ENCODE measurements around the gene AURKAIP1.
"Not testable (repeated sequence)": the region's sequence is repeated elsewhere in the genome, so short reads cannot be mapped to it uniquely, and the experiment has no call there.

The AURKAIP1 gene

GRCh38 chr1:1385931-1386330, 10.9 kb upstream of the AURKAIP1 start:
- Histone ChIP-seq H3K27me3 (ENCODE audit: insufficient read depth, poor library complexity, severe bottlenecking) (no peaks in the 10 kb centered on the region), H3K4me3 (replicated peaks; ENCODE audit: insufficient read depth, low read length) (no peak overlapping the region)

GRCh38 chr1:1385339-1385738, 10.3 kb upstream of the AURKAIP1 start:
- H3K27ac ChIP-seq (replicated peaks); DNase-seq (ENCODE audit: low read depth in 1 of 2, low spot score in 1 of 2); H3K27me3 ChIP-seq (ENCODE audit: insufficient read depth, poor library complexity, severe bottlenecking); H3K4me3 ChIP-seq (replicated peaks; ENCODE audit: insufficient read depth, low read length): not testable (repeated sequence)
- 0 out of 2 replicates have a peak, but pooled peaks have one; percentile 19 for TF ChIP-seq POLR2AphosphoS5 (IDR thresholded peaks at IDR 0.05; ENCODE audit: low read depth)

More at GRCh38 chr1:1385931-1386330, 10.9 kb upstream of the AURKAIP1 start:
- H3K27ac ChIP-seq (replicated peaks): no peak overlapping the region
- DNase-seq (ENCODE audit: low read depth in 1 of 2, low spot score in 1 of 2): no peak
- TF ChIP-seq GABPA (IDR thresholded peaks at IDR 0.05; ENCODE audit: low read depth) (no peak), POLR2AphosphoS5 (IDR thresholded peaks at IDR 0.05; ENCODE audit: low read depth) (no peak), CTCF (IDR thresholded peaks at IDR 0.05; ENCODE audit: insufficient read depth, low read length) (no peak), SPI1 (IDR thresholded peaks at IDR 0.05; ENCODE audit: borderline replicate concordance, low read depth) (no peak), REST (IDR thresholded peaks at IDR 0.05; ENCODE audit: insufficient replicate concordance, low read depth) (no peak)

GRCh38 chr1:1381294-1381693, 6.3 kb upstream of the AURKAIP1 start:
- TF ChIP-seq SPI1 (IDR thresholded peaks at IDR 0.05; ENCODE audit: borderline replicate concordance, low read depth) (no peak), CTCF (IDR thresholded peaks at IDR 0.05; ENCODE audit: insufficient read depth, low read length) (no peak), GABPA (IDR thresholded peaks at IDR 0.05; ENCODE audit: low read depth) (no peak), POLR2AphosphoS5 (IDR thresholded peaks at IDR 0.05; ENCODE audit: low read depth) (no peak), REST (IDR thresholded peaks at IDR 0.05; ENCODE audit: insufficient replicate concordance, low read depth) (no peak)
- H3K27ac ChIP-seq (replicated peaks): no peak overlapping the region
- DNase-seq (ENCODE audit: low read depth in 1 of 2, low spot score in 1 of 2): no peak

GRCh38 chr1:1380860-1381259, 5.9 kb upstream of the AURKAIP1 start:
- no peak overlapping the region for H3K27ac ChIP-seq (replicated peaks)
- no peaks in the 10 kb centered on the region for H3K27me3 ChIP-seq (ENCODE audit: insufficient read depth, poor library complexity, severe bottlenecking)
- DNase-seq (ENCODE audit: low read depth in 1 of 2, low spot score in 1 of 2): no peak
- TF ChIP-seq REST (IDR thresholded peaks at IDR 0.05; ENCODE audit: insufficient replicate concordance, low read depth) (no peak), SPI1 (IDR thresholded peaks at IDR 0.05; ENCODE audit: borderline replicate concordance, low read depth) (no peak), GABPA (IDR thresholded peaks at IDR 0.05; ENCODE audit: low read depth) (no peak), CTCF (IDR thresholded peaks at IDR 0.05; ENCODE audit: insufficient read depth, low read length) (no peak), POLR2AphosphoS5 (IDR thresholded peaks at IDR 0.05; ENCODE audit: low read depth) (no peak)
- no peak overlapping the region for H3K4me3 ChIP-seq (replicated peaks; ENCODE audit: insufficient read depth, low read length)

More at GRCh38 chr1:1381294-1381693, 6.3 kb upstream of the AURKAIP1 start:
- no peaks in the 10 kb centered on the region for H3K27me3 ChIP-seq (ENCODE audit: insufficient read depth, poor library complexity, severe bottlenecking)
- H3K4me3 ChIP-seq (replicated peaks; ENCODE audit: insufficient read depth, low read length): no peak overlapping the region

Data from HL-60 (cell line).